Measurements from ENCODE around the gene DEPDC5.

- no peak for TF ChIP-seq POLR2A (IDR thresholded peaks at IDR 0.05; ENCODE audit: extremely low read depth, insufficient read length)
- no peak for TF ChIP-seq CTCF (IDR thresholded peaks at IDR 0.05; ENCODE audit: low read depth, low read length)
- TF ChIP-seq, protein P1, sequence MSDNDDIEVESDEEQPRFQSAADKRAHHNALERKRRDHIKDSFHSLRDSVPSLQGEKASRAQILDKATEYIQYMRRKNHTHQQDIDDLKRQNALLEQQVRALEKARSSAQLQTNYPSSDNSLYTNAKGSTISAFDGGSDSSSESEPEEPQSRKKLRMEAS (IDR thresholded peaks at IDR 0.05; ENCODE audit: low read depth, low read length), result no peak
Observed at GRCh38 chr22:31881200-31881599, 127.4 kb downstream of the DEPDC5 start.

All from NB4 (cell line).